Mucosa of descending colon (tissue), 3 donors: Measurements from ENCODE around the gene PCAT7. TPM values are rescaled to one million over a fixed set of nuclear protein-coding genes. Genes with fewer than 3 reads are reported as not detected.
"Not testable (repeated sequence)": the region's sequence is repeated elsewhere in the genome, so short reads cannot be mapped to it uniquely, and the experiment has no call there.

Source experiments
- ATAC-seq: fragments of 200-7000 bp; cut with Tn5 transposase; one replicate; pipeline ENCODE4 v1.9.1; 2020; ENCODE audit warnings: mild to moderate bottlenecking, moderate library complexity
- DNase-seq, 3 donors: peaks; one replicate each; pipeline ENCODE4 v3.0.0-alpha.2; 2020
- H3K36me3 ChIP-seq: fragments of 200-600 bp; one replicate; pipeline ENCODE4 v1.8.0; 2021; ENCODE audit warnings: low read depth, mild to moderate bottlenecking
- H3K4me1 ChIP-seq: fragments of 200-600 bp; one replicate; pipeline ENCODE4 v1.8.0; 2021; ENCODE audit warnings: low read depth, mild to moderate bottlenecking
- H3K4me3 ChIP-seq: fragments of 200-600 bp; one replicate; pipeline ENCODE4 v1.8.0; 2021; ENCODE audit warnings: mild to moderate bottlenecking
- H3K9me3 ChIP-seq: fragments of 200-600 bp; one replicate; pipeline ENCODE4 v1.8.0; 2021; ENCODE audit warnings: mild to moderate bottlenecking
- intact Hi-C, 2 donors: fragments of 100-400 bp; cut with DNase I in 1 of 2; cut with micrococcal nuclease in 1 of 2; formaldehyde crosslinking; loops; one replicate each; pipeline versions ENCODE4 v1.11.0 to v1.11.1; 2022; cut with DNase I, micrococcal nuclease
- total RNA-seq, 3 donors: library from RNA; stranded (reverse); fragmentation: NEBNext Ultra II Directional in 2 of 3; extraction: Animal tissue kit (Norgen Biotek cat#: 25700) in 2 of 3; gene quantifications; one replicate each; pipeline versions ENCODE4 v1.2.1 to v1.2.4, GENCODE V29; 2021 to 2023
- TF ChIP-seq, protein P1 (sequence below): fragments of 200-600 bp; IDR thresholded peaks from one replicate; pipeline ENCODE4 v1.8.0; 2022; ENCODE audit warnings: antibody characterized with exemption, mild to moderate bottlenecking
- donor health status: DM: no; HTN: no; CAD: no; lungs with moderate emphysema.
- donor health status: DM: no; HTN: no; CAD: no.
- donor health status: DM: no; HTN: yes; CAD: no.

PCAT7 gene
- total RNA-seq, 3 donors from 2014 or later: 0.60 to 2.2 (median 1.2) TPM

DNA sequence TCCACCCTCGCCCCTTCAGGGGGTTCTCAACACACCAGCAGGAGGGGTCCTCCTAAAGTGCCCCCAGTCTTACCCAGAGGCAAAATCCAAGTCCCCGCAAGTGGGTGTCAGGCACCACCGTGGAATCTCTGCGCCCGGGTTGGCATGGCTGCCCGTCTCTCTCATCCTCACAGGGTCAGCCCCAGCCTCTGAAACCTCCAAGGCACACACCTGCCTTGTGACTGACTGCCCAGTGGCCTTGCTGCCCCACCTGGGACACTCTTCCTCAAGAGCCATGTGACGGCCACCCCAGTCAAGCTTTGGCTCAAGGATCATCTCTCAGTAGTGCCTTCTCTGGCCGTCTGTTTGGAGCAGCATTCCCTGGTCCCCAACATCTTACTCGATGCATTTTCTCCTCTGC is 33.8 kb downstream of the PCAT7 start:
- H3K4me1 ChIP-seq: no peaks in the 10 kb centered on the region
- ATAC-seq (no peak), DNase-seq (no peak)
- no peaks in the 10 kb centered on the region for H3K36me3 ChIP-seq
- H3K9me3 ChIP-seq: no peaks in the 10 kb centered on the region
- intact Hi-C loops: no loop called here
- H3K4me3 ChIP-seq: no peak overlapping the region
- TF ChIP-seq, protein P1, sequence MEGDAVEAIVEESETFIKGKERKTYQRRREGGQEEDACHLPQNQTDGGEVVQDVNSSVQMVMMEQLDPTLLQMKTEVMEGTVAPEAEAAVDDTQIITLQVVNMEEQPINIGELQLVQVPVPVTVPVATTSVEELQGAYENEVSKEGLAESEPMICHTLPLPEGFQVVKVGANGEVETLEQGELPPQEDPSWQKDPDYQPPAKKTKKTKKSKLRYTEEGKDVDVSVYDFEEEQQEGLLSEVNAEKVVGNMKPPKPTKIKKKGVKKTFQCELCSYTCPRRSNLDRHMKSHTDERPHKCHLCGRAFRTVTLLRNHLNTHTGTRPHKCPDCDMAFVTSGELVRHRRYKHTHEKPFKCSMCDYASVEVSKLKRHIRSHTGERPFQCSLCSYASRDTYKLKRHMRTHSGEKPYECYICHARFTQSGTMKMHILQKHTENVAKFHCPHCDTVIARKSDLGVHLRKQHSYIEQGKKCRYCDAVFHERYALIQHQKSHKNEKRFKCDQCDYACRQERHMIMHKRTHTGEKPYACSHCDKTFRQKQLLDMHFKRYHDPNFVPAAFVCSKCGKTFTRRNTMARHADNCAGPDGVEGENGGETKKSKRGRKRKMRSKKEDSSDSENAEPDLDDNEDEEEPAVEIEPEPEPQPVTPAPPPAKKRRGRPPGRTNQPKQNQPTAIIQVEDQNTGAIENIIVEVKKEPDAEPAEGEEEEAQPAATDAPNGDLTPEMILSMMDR: no peak

DNA sequence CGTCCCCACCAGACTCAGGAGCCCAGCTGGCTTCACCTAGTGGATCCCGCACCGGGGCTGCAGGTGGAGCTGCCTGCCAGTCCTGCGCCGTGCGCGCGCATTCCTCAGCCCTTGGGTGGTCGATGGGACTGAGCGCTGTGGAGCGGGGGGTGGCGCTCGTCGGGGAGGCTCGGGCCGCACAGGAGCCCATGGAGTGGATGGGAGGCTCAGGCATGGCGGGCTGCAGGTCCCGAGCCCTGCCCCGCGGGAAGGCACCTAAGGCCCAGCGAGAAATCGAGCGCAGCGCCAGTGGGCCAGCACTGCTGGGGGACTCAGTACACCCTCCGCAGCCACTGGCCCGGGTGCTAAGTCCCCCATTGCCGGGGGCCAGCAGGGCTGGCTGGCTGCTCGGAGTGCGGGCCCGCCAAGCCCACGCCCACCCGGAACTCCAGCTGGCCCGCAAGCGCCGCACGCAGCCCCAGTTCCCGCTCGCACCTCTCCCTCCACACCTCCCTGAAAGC is 36.2 kb downstream of the PCAT7 start:
- ATAC-seq, H3K9me3 ChIP-seq, H3K4me3 ChIP-seq, H3K4me1 ChIP-seq, H3K36me3 ChIP-seq, intact Hi-C loops, DNase-seq: not testable (repeated sequence)

GRCh38 chr9:94591876-94592275 is 37.0 kb downstream of the PCAT7 start:
- H3K4me3 ChIP-seq: no peak overlapping the region
- H3K9me3 ChIP-seq: no peaks in the 10 kb centered on the region
- TF ChIP-seq, protein P1: no peak
- ATAC-seq (no peak), DNase-seq (no peak)
- no peaks in the 10 kb centered on the region for H3K36me3 ChIP-seq
- intact Hi-C loops: no loop called here
- H3K4me1 ChIP-seq: no peaks in the 10 kb centered on the region

- H3K9me3 ChIP-seq, H3K4me3 ChIP-seq, ATAC-seq, intact Hi-C loops, H3K36me3 ChIP-seq, H3K4me1 ChIP-seq, DNase-seq: not testable (repeated sequence)
Observed at GRCh38 chr9:94592683-94593082, 37.8 kb downstream of the PCAT7 start.

DNA sequence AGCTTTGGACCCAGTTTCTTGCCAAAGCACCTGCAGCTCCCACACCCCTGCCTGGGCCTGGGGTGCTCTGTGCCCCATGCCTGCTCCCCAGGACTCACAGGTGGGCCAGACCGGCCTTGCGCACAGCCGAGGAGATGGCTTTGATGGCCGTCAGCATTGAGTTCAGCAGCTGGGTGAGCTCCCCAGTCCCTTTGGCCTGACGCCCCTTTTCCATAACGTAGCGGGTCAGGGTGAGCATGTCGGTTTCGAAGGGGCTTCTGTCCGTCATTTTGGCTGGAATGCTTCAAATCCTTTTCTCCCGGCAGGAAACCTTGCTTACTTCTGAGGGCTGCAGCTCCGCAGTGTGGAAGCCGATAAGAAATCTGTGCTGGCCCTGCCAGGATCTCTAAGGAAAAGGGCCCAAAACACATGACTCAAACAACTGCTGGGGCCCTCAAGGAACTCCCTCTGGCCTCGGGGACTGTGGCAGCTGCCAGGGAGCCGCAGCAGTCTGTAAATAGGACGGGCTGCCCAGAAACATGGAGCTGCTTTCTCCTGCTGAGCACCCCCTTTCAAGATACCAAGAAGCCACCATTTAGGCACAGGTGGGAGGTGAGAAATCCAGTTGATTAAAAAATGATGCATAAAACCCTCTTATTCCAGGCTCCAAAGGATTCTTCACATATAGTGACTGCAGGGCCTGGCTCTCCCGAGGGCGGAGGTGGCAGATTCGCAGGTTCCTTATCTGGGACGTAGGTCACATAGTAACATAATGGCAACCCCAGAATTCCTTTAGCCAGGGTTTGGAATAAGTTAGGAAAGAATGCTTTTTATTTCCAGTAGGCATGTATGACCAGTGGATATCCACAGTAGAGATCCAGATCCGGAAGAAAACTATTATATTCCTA is 38.8 kb downstream of the PCAT7 start, which contains the start of gene FBP2:
FBP2 (minus strand) TSS at position 366 of the 887 bp plus-strand sequence; CDS start at position 268, 98 bp downstream.
- H3K4me3 ChIP-seq: no peak within 1 kb of the TSS
- intact Hi-C loops: no loop called here
- TF ChIP-seq, protein P1: no peak
- no peaks in the 10 kb centered on the region for H3K36me3 ChIP-seq
- ATAC-seq (no peak), DNase-seq (no peak)
- no peaks in the 10 kb centered on the region for H3K4me1 ChIP-seq
- H3K9me3 ChIP-seq: no peaks in the 10 kb centered on the region

DNA sequence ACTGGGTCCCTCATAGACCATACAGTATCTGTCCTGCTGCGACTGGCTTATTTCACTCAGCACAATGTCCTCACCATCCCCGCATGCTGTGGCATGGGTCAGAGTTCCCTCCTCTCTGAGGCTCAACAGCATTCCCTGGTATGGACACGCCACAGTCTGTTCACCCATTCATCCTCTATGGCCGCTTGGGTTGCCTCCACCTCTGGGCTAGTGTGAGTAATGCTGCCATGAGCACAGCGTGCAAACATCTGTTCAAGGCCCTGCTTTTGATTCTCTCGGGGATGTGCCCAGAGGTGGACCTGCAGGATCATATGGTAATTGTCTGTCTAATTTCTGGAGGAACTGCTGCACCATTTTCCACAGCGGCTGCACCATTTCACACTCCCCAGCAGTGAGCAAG is 44.2 kb downstream of the PCAT7 start:
- Histone ChIP-seq H3K9me3 (no peaks in the 10 kb centered on the region), H3K4me3 (no peak overlapping the region), H3K4me1 (peaks cover 21% of the 10 kb centered on the region), H3K36me3 (no peaks in the 10 kb centered on the region)
- TF ChIP-seq, protein P1: no peak
- ATAC-seq (no peak), DNase-seq (no peak)
- intact Hi-C loops: no loop called here
